Myocyte (in vitro differentiated cells): ENCODE results near the gene SDK1. TPM values are rescaled to one million over a fixed set of nuclear protein-coding genes. Genes with fewer than 3 reads are reported as not detected.

ENCODE experiments used
- DNase-seq: peaks from one replicate; pipeline ENCODE4 v3.0.0-alpha.2; 2012; ENCODE audit warnings: low read depth
- total RNA-seq: library from RNA; depleted of rRNA; stranded (reverse); fragments of >200 nt; gene quantifications from 2 replicates; pipeline ENCODE4 v1.2.3, GENCODE V29; 2014

Gene SDK1
- total RNA-seq, 1 donor from 2014 or later, result 2.8 TPM

- no peak for DNase-seq
Measured at GRCh38 chr7:4068286-4068685, 767.2 kb downstream of the SDK1 start.

- no peak for DNase-seq
Measured at GRCh38 chr7:4069268-4070095, 768.4 kb downstream of the SDK1 start.

DNA sequence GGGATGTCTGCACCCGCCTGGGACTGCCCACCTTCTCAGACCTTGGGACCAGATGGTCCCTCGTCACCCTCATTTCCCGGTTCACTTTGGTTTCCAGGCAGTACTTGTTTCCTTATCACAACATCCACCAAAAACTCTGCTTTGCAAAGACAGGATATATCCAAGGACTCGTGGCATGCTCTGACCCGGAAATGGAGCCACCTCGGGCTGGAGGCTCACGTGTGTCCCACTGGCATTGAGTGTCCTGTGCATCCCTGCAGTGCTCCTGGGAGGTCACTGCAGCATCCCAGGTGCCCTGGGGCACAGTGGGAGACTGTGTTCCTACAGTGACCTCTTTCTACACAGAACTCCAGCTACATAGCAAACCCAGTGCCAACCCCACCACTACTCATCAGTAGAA lies 769.2 kb downstream of the SDK1 start:
- DNase-seq, result no peak

DNA sequence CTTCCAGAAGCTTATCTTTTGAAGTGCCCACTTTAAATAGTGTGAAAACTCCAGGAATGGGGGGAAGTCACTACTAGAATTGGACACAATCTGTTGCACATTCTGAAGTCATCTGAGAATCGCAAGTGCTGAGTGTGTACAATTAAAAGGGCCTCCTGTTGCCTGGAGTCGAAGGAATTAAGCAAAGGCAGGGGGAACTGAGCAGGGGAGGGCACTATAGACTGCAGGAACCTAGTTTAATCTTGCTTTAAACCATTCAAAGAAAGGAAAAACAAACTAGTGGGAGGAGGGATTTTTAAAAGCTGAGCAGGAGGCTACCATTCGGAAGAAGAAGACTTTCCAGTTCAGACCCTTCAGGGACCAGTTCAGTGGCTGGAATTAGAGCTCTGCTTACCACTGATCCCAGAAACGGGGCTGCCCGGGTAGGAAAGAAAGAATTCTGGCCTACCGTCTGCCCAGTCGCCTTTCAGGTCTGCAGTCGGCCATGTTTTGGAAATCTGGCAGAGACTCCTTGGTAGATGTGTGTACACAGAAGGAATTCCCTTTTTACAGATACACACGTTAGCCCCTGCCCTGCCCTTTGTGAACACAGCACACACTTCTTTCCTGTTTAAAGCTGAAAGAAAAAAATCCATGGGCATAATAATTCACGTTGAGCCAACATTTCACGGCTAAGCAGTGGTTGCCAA lies 770.5 kb downstream of the SDK1 start:
- DNase-seq, result no peak

GRCh38 chr7:4072161-4072925 lies 771.3 kb downstream of the SDK1 start:
- no peak for DNase-seq

GRCh38 chr7:4073052-4073451 lies 772.0 kb downstream of the SDK1 start:
- DNase-seq, result no peak

DNA sequence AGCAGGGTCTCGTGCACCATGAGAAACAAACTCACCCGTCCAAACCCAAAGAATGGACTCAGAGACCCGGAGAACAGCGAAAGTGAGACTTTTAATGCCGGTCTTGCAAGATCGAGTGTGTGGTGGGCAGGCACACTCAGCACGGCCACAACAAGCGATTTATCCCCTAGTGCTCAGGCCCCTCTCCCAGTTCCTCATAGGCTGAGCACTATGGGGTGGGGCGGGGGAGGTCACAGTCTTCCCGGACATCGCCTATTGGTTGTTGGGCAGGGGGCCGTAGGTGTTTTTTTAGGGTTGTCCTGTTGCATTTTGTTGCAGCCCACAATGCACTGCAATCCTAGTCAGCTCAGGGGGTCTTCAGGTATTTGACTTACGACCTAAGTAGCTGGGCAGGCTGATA lies 772.7 kb downstream of the SDK1 start:
- no peak for DNase-seq

- no peak for DNase-seq
Measured at GRCh38 chr7:4074407-4074806, 773.4 kb downstream of the SDK1 start.

DNA sequence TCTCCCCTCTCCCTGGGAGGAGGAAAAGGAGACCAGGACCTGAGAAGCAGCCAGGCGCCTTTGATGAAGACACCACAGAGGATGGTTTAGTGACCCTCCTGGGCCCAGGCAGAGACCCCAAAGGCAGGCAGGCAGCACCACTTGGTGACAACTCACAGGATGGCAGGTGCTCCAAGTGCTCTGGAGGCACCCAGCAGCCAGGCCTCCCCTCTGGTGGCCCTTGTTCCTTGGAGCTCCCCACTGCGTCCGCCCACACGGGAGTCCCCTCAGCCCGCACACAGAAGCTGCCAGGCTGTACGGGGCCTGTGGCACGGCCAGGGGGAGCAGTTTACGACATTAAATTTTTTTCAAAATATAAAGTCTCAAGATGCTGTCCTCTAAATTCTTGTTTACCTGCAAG lies 773.9 kb downstream of the SDK1 start:
- no peak for DNase-seq

DNA sequence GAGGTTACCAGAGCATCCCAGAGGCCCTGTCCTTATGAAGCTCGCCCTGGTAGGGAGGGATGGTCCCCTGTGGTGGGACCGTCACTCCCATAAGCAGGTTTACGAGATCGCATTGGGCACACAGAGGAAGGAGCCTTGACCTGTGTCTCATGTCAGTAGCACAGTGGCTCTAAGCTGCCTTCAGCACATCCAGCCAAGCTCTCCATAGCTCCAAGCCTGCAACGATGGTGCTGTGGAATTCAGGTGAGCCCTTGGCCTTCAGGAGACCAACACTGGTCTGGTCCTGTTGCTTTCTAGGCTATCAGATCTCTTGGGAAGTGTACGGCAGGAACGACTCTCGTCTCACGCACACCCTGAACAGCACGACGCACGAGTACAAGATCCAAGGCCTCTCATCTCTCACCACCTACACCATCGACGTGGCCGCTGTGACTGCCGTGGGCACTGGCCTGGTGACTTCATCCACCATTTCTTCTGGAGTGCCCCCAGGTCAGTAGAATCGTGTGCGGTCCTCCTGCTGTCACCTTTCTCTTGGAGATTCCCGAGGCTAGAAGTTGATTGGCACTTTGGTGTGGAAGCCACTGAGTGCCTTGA lies 775.7 kb downstream of the SDK1 start:
- no peak for DNase-seq

GRCh38 chr7:4077980-4078379 lies 776.9 kb downstream of the SDK1 start:
- DNase-seq, result no peak

GRCh38 chr7:4078580-4078979 lies 777.5 kb downstream of the SDK1 start:
- DNase-seq, result no peak

GRCh38 chr7:4079366-4079765 lies 778.3 kb downstream of the SDK1 start:
- DNase-seq, result no peak

GRCh38 chr7:4079956-4080355 lies 778.9 kb downstream of the SDK1 start:
- DNase-seq, result no peak

GRCh38 chr7:4080954-4081353 lies 779.9 kb downstream of the SDK1 start:
- no peak for DNase-seq

DNA sequence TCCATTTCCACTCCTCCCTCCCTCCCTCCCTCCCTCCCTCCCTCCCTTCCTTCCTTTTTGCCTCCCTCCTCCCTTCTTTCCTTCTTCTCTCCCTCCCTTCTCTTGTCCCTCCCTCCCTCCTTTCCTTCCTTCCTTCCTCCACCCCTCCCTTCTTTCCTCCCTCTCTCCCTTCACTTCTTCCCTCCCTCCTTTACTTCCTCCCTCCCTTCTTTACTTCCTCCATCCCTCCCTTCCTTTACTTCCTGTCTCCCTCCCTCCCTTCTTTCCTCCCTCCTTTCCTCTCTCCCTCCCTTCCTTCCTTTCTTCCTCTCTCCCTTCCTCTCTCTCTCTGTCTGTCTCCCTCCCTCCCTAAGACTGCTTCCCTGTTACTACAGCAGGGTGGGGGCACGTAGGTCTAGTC lies 782.5 kb downstream of the SDK1 start:
- DNase-seq, result no peak

DNA sequence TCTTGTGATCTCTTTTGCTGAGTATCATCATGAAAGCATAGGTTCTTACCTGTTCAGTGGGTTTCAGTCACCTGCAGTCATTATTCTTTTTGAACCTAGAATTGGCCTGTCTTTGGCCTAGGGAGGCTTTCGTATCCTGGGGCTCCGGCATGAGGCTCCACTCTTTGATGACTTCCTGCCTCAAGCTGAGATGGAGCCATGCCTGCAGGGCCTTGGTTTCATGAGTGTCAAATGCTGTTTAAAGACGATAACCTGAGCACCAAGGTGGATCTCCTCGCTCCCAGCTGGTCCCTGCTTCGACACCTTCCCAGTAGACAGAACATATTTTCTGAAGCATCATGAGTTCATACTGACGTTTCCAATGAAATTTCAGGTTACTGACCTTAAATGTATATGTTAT lies 783.2 kb downstream of the SDK1 start:
- no peak for DNase-seq

DNA sequence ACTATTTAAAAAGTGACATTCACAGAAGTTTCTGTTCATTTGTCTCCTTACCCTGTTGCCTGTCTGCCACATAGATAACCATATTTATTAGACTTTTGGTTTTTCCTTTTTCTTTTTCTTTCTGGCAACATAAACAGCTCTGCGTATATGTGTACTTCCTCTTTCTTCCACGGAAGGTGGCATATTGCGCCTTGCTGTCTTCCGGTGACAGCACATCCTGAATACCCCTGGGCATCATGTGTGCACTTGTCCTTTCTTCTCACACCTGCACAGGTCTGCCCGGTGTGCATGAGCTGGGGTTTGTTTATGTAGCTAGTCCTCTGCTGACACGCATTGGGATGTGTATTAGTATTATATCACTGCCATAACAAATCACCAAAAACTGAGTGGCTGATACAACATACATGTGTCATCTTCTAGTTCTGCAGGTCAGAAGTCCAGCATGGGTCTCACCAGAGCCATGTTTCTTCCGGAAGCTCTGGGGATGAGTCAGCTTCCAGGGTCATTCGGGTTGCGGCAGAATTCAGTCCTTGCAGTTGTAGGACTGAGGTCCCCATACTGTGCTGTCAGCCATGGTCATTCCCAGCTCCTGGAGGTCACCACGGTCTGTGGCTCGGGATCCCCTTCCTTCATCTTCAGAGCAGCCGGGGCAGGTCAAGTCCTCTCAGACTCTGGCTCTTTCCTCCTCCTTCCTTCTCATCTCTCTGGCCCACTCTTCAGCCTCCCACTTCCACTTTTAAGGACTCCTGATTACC lies 785.1 kb downstream of the SDK1 start:
- no peak for DNase-seq

- no peak for DNase-seq
Measured at GRCh38 chr7:4086723-4087122, 785.7 kb downstream of the SDK1 start.

DNA sequence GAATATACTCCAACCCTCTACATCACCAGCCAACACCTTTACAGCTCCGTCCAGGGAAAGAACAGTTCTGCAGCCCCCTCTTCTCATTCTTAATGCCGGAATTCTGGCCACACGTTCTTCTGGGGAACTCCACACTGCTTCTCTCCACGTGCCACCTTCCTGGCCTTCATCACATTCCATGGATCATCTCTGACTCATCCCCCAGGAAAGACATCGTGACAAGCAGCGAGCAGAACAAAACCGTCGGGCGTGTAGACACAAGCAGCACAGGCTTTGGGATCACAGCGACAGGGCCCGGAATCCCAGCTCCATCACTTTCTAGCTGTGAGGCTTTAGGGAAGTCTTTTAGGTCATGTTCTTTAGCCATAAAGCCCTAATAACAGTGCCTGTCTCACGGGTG lies 790.7 kb downstream of the SDK1 start:
- no peak for DNase-seq

- no peak for DNase-seq
Measured at GRCh38 chr7:4093035-4093434, 792.0 kb downstream of the SDK1 start.
